IgD-negative memory B cell (primary cell): ENCODE results near the gene PARD3B. TPM values are rescaled to one million over a fixed set of nuclear protein-coding genes. Genes with fewer than 3 reads are reported as not detected.

Experiments
- H3K27ac Mint-ChIP-seq, 3 donors: one replicate each; pipeline ENCODE4 v1.8.0; 2020 to 2022; ENCODE audit warnings: mild to moderate bottlenecking in 3 of 3, mixed read lengths in 3 of 3, moderate library complexity in 1 of 3
- H3K27me3 Mint-ChIP-seq: one replicate; pipeline ENCODE4 v1.8.0; 2021; ENCODE audit warnings: mixed read lengths
- H3K36me3 Mint-ChIP-seq: one replicate; pipeline ENCODE4 v1.8.0; 2020; ENCODE audit warnings: mild to moderate bottlenecking, mixed read lengths
- H3K4me1 Mint-ChIP-seq, 3 donors: one replicate each; pipeline ENCODE4 v1.8.0; 2020 to 2022; ENCODE audit warnings: mixed read lengths in 3 of 3, mild to moderate bottlenecking in 1 of 3
- H3K4me3 Mint-ChIP-seq, 4 donors: one replicate each; pipeline ENCODE4 v1.8.0; 2020 to 2022; ENCODE audit warnings: mild to moderate bottlenecking in 4 of 4, mixed read lengths in 4 of 4, moderate library complexity in 3 of 4
- H3K9me3 Mint-ChIP-seq, 3 donors: one replicate each; pipeline ENCODE4 v1.8.0; 2020 to 2021; ENCODE audit warnings: mixed read lengths in 3 of 3, mild to moderate bottlenecking in 1 of 3
- polyA plus RNA-seq: library from polyadenylated mRNA; unstranded; fragments of 300-500 nt; fragmentation: Illumina TruSeq; gene quantifications from one replicate; pipeline ENCODE4 v1.2.3, GENCODE V29; 2021

Gene PARD3B
- polyA plus RNA-seq, result 0.04 TPM

GRCh38 chr2:204544961-204545860, at the start of gene PARD3B:
Gene PARD3B (plus strand): TSS chr2:204545475. CDS start chr2:204546000, 525 bp downstream.
- H3K36me3 Mint-ChIP-seq, result peaks cover 3% of the 10 kb centered on the region
- H3K27me3 Mint-ChIP-seq, result peaks cover 29% of the 10 kb centered on the region
- peak within 1 kb of the TSS; percentile 8 to 90 (median 83) for H3K4me3 Mint-ChIP-seq
- H3K27ac Mint-ChIP-seq, result no peak within 1 kb of the TSS
- peaks cover 0 to 9% (median 2%) of the 10 kb centered on the region in 3 donors for H3K4me1 Mint-ChIP-seq
- no peaks in the 10 kb centered on the region for H3K9me3 Mint-ChIP-seq

- no peaks in the 10 kb centered on the region for H3K27me3 Mint-ChIP-seq
- peaks cover 2% of the 10 kb centered on the region for H3K36me3 Mint-ChIP-seq
- H3K4me3 Mint-ChIP-seq, result no peak overlapping the region
- H3K4me1 Mint-ChIP-seq, result no peaks in the 10 kb centered on the region
- H3K9me3 Mint-ChIP-seq, result no peaks in the 10 kb centered on the region
- no peak overlapping the region for H3K27ac Mint-ChIP-seq
Measured at GRCh38 chr2:204496779-204497178, 48.5 kb upstream of the PARD3B start.

GRCh38 chr2:204497855-204498254, 47.4 kb upstream of the PARD3B start:
- H3K27ac Mint-ChIP-seq, result no peak overlapping the region
- peaks cover 2% of the 10 kb centered on the region for H3K36me3 Mint-ChIP-seq
- no peaks in the 10 kb centered on the region for H3K4me1 Mint-ChIP-seq
- H3K27me3 Mint-ChIP-seq, result no peaks in the 10 kb centered on the region
- H3K9me3 Mint-ChIP-seq, result no peaks in the 10 kb centered on the region
- H3K4me3 Mint-ChIP-seq, result no peak overlapping the region

- Mint-ChIP-seq H3K27ac (no peak overlapping the region), H3K36me3 (peaks cover 2% of the 10 kb centered on the region), H3K9me3 (no peaks in the 10 kb centered on the region), H3K4me3 (no peak overlapping the region), H3K4me1 (no peaks in the 10 kb centered on the region), H3K27me3 (no peaks in the 10 kb centered on the region)
Measured at GRCh38 chr2:204498291-204498690, 47.0 kb upstream of the PARD3B start.

GRCh38 chr2:204503869-204504268, 41.4 kb upstream of the PARD3B start:
- H3K4me1 Mint-ChIP-seq, result no peaks in the 10 kb centered on the region
- H3K36me3 Mint-ChIP-seq, result no peaks in the 10 kb centered on the region
- no peaks in the 10 kb centered on the region for H3K27me3 Mint-ChIP-seq
- H3K4me3 Mint-ChIP-seq, result no peak overlapping the region
- H3K9me3 Mint-ChIP-seq, result peaks cover 0 to 2% (median 0%) of the 10 kb centered on the region in 3 donors
- no peak overlapping the region for H3K27ac Mint-ChIP-seq

GRCh38 chr2:204504594-204504993, 40.7 kb upstream of the PARD3B start:
- Mint-ChIP-seq H3K27me3 (no peaks in the 10 kb centered on the region), H3K27ac (no peak overlapping the region), H3K9me3 (peaks cover 0 to 2% (median 0%) of the 10 kb centered on the region in 3 donors), H3K4me3 (no peak overlapping the region), H3K4me1 (no peaks in the 10 kb centered on the region), H3K36me3 (no peaks in the 10 kb centered on the region)

- H3K36me3 Mint-ChIP-seq, result no peaks in the 10 kb centered on the region
Measured at GRCh38 chr2:204505488-204505887, 39.8 kb upstream of the PARD3B start.

GRCh38 chr2:204505946-204506345, 39.3 kb upstream of the PARD3B start:
- H3K36me3 Mint-ChIP-seq, result no peaks in the 10 kb centered on the region
- peaks cover 0 to 2% (median 0%) of the 10 kb centered on the region in 3 donors for H3K9me3 Mint-ChIP-seq
- no peak overlapping the region for H3K27ac Mint-ChIP-seq
- no peaks in the 10 kb centered on the region for H3K4me1 Mint-ChIP-seq
- H3K27me3 Mint-ChIP-seq, result no peaks in the 10 kb centered on the region
- H3K4me3 Mint-ChIP-seq, result no peak overlapping the region

More at GRCh38 chr2:204505488-204505887, 39.8 kb upstream of the PARD3B start:
- peaks cover 0 to 2% (median 0%) of the 10 kb centered on the region in 3 donors for H3K9me3 Mint-ChIP-seq
- H3K4me1 Mint-ChIP-seq, result no peaks in the 10 kb centered on the region
- H3K27me3 Mint-ChIP-seq, result no peaks in the 10 kb centered on the region
- H3K27ac Mint-ChIP-seq, result no peak overlapping the region
- H3K4me3 Mint-ChIP-seq, result no peak overlapping the region

GRCh38 chr2:204507636-204508035, 37.6 kb upstream of the PARD3B start:
- no peaks in the 10 kb centered on the region for H3K36me3 Mint-ChIP-seq
- H3K9me3 Mint-ChIP-seq, result peaks cover 0 to 2% (median 0%) of the 10 kb centered on the region in 3 donors
- no peaks in the 10 kb centered on the region for H3K4me1 Mint-ChIP-seq
- H3K27ac Mint-ChIP-seq, result no peak overlapping the region
- H3K27me3 Mint-ChIP-seq, result no peaks in the 10 kb centered on the region
- no peak overlapping the region for H3K4me3 Mint-ChIP-seq

- no peak overlapping the region for H3K27ac Mint-ChIP-seq
- H3K4me3 Mint-ChIP-seq, result no peak overlapping the region
- no peaks in the 10 kb centered on the region for H3K36me3 Mint-ChIP-seq
- peaks cover 0 to 4% (median 4%) of the 10 kb centered on the region in 3 donors for H3K9me3 Mint-ChIP-seq
- H3K27me3 Mint-ChIP-seq, result peaks cover 1% of the 10 kb centered on the region
- no peaks in the 10 kb centered on the region for H3K4me1 Mint-ChIP-seq
Measured at GRCh38 chr2:204510709-204511420, 34.4 kb upstream of the PARD3B start.

GRCh38 chr2:204514439-204514838, 30.8 kb upstream of the PARD3B start:
- Mint-ChIP-seq H3K27me3 (peaks cover 1% of the 10 kb centered on the region), H3K9me3 (peaks cover 0 to 8% (median 2%) of the 10 kb centered on the region in 3 donors), H3K4me1 (no peaks in the 10 kb centered on the region), H3K27ac (no peak overlapping the region), H3K4me3 (no peak overlapping the region), H3K36me3 (no peaks in the 10 kb centered on the region)

- Mint-ChIP-seq H3K4me1 (no peaks in the 10 kb centered on the region), H3K27ac (no peak overlapping the region), H3K9me3 (peaks cover 0 to 8% (median 4%) of the 10 kb centered on the region in 3 donors), H3K27me3 (peaks cover 1% of the 10 kb centered on the region), H3K36me3 (no peaks in the 10 kb centered on the region), H3K4me3 (no peak overlapping the region)
Measured at GRCh38 chr2:204515416-204515815, 29.9 kb upstream of the PARD3B start.

GRCh38 chr2:204517154-204517553, 28.1 kb upstream of the PARD3B start:
- no peaks in the 10 kb centered on the region for H3K36me3 Mint-ChIP-seq
- peaks cover 1% of the 10 kb centered on the region for H3K27me3 Mint-ChIP-seq
- H3K4me1 Mint-ChIP-seq, result no peaks in the 10 kb centered on the region
- H3K27ac Mint-ChIP-seq, result no peak overlapping the region
- no peak overlapping the region for H3K4me3 Mint-ChIP-seq
- peaks cover 0 to 8% (median 6%) of the 10 kb centered on the region in 3 donors for H3K9me3 Mint-ChIP-seq

GRCh38 chr2:204529795-204530463, 15.3 kb upstream of the PARD3B start:
- peak overlapping the region in 1 of 3 donors; percentile 34 for H3K27ac Mint-ChIP-seq
- H3K36me3 Mint-ChIP-seq, result no peaks in the 10 kb centered on the region
- no peaks in the 10 kb centered on the region for H3K9me3 Mint-ChIP-seq
- H3K4me1 Mint-ChIP-seq, result no peaks in the 10 kb centered on the region
- no peaks in the 10 kb centered on the region for H3K27me3 Mint-ChIP-seq
- no peak overlapping the region for H3K4me3 Mint-ChIP-seq

- Mint-ChIP-seq H3K4me3 (peak overlapping the region in 1 of 4 donors; percentile 1), H3K9me3 (no peaks in the 10 kb centered on the region), H3K27me3 (no peaks in the 10 kb centered on the region), H3K4me1 (no peaks in the 10 kb centered on the region), H3K36me3 (no peaks in the 10 kb centered on the region), H3K27ac (no peak overlapping the region)
Measured at GRCh38 chr2:204530464-204530805, 14.8 kb upstream of the PARD3B start.
